GM19395 (cell line): ENCODE measurements around the gene TBC1D17.

Source experiments
- ATAC-seq: cut with Tn5 transposase; IDR thresholded peaks from one replicate; pipeline ENCODE4 v1.9.1; 2021; ENCODE audit warnings: mild to moderate bottlenecking, moderate library complexity; ENCODE audit not compliant: unreplicated experiment

TBC1D17 gene

GRCh38 chr19:49877020-49877878, at the start of gene TBC1D17, which contains the start of gene AKT1S1:
Gene TBC1D17, plus strand, starts transcription at chr19:49877702. Its CDS starts 22 bp downstream, at chr19:49877724.
Gene AKT1S1, minus strand, starts transcription at chr19:49877355. Its CDS starts 4,060 bp downstream, at chr19:49873295.
- ATAC-seq, result peak; percentile 67

GRCh38 chr19:49829200-49829599, 48.3 kb upstream of the TBC1D17 start:
- no peak for ATAC-seq

GRCh38 chr19:49829721-49830120, 47.8 kb upstream of the TBC1D17 start:
- ATAC-seq, result no peak

GRCh38 chr19:49830766-49831165, 46.7 kb upstream of the TBC1D17 start:
- no peak for ATAC-seq

GRCh38 chr19:49831592-49831991, 45.9 kb upstream of the TBC1D17 start:
- ATAC-seq, result no peak

- no peak for ATAC-seq
Observed at GRCh38 chr19:49832556-49832955, 44.9 kb upstream of the TBC1D17 start.

- no peak for ATAC-seq
Observed at GRCh38 chr19:49833599-49833998, 43.9 kb upstream of the TBC1D17 start.

- ATAC-seq, result no peak
Observed at GRCh38 chr19:49835562-49835961, 41.9 kb upstream of the TBC1D17 start.

GRCh38 chr19:49836176-49837008, 41.1 kb upstream of the TBC1D17 start:
- no peak for ATAC-seq

- no peak for ATAC-seq
Observed at GRCh38 chr19:49837009-49837310, 40.5 kb upstream of the TBC1D17 start.

GRCh38 chr19:49837425-49837824, 40.1 kb upstream of the TBC1D17 start:
- ATAC-seq, result no peak

GRCh38 chr19:49838885-49839588, 38.5 kb upstream of the TBC1D17 start:
- no peak for ATAC-seq

- no peak for ATAC-seq
Observed at GRCh38 chr19:49839713-49840112, 37.8 kb upstream of the TBC1D17 start.

- no peak for ATAC-seq
Observed at GRCh38 chr19:49840321-49840720, 37.2 kb upstream of the TBC1D17 start.

GRCh38 chr19:49840736-49841249, 36.7 kb upstream of the TBC1D17 start:
- no peak for ATAC-seq

GRCh38 chr19:49843265-49843664, 34.2 kb upstream of the TBC1D17 start:
- no peak for ATAC-seq

- ATAC-seq, result no peak
Observed at GRCh38 chr19:49844138-49845095, 33.1 kb upstream of the TBC1D17 start.

- ATAC-seq, result no peak
Observed at GRCh38 chr19:49845414-49845813, 32.1 kb upstream of the TBC1D17 start.

- ATAC-seq, result no peak
Observed at GRCh38 chr19:49846408-49846807, 31.1 kb upstream of the TBC1D17 start.
